AG04449 (cell line): Measurements from ENCODE around the gene FBXL20.
"Not testable (repeated sequence)": the region's sequence is repeated elsewhere in the genome, so short reads cannot be mapped to it uniquely, and the experiment has no call there.

ENCODE experiments used
- CTCF ChIA-PET: fragments of 350-600 bp; formaldehyde crosslinking; extraction: SDS; loops from one replicate; lab custom pipeline; 2021; ENCODE audit warnings: antibody characterized with exemption; lab: Yijun Ruan, JAX
- POLR2A ChIA-PET: fragments of 400-600, 350-600 bp; formaldehyde crosslinking; extraction: SDS; loops from one replicate; lab custom pipeline; 2020; ENCODE audit warnings: antibody characterized with exemption, inconsistent platforms; lab: Yijun Ruan, JAX
- DNase-seq: peaks from one replicate; pipeline ENCODE4 v3.0.0-alpha.2; 2010; ENCODE audit warnings: low read depth, low spot score
- H3K4me3 ChIP-seq: 2 replicates; pipeline ENCODE4 v1.5.1; 2011; ENCODE audit warnings: low read depth, mild to moderate bottlenecking, control low read depth, low read length
- CTCF ChIP-seq: IDR thresholded peaks from one replicate; pipeline ENCODE4 v1.5.1; 2011; ENCODE audit warnings: mild to moderate bottlenecking, moderate library complexity, low read length, control low read depth, inconsistent platforms; ENCODE audit not compliant: insufficient read depth; ENCODE audit errors: missing control alignments

FBXL20 gene

GRCh38 chr17:39401412-39402243 lies at the start of gene FBXL20:
TSS of gene FBXL20 (minus strand) at chr17:39401626. CDS start at chr17:39401402, 224 bp downstream.
- ChIA-PET CTCF (interaction anchor here (1.1 to 1.4 kb wide), 3 partner anchors 62 to 156 kb away, joined by 3 read pairs; no protein-coding TSS in a partner anchor), POLR2A (interaction anchor here (0.6 to 0.8 kb wide), 2 partner anchors 121 to 1246 kb away, joined by 3 to 4 read pairs; partner anchors contain the start of gene SMARCE1)
- no peak for TF ChIP-seq CTCF
- H3K4me3 ChIP-seq: peak within 1 kb of the TSS; percentile 84
- DNase-seq: peak; percentile 9

GRCh38 chr17:39450847-39451581 lies 49.6 kb upstream of the FBXL20 start, which contains the start of gene MED1:
TSS of gene MED1 (minus strand) at chr17:39451263. CDS start at chr17:39451062, 201 bp downstream.
- TF ChIP-seq CTCF: no peak
- peak within 1 kb of the TSS; percentile 98 for H3K4me3 ChIP-seq
- ChIA-PET POLR2A (interaction anchor here (0.7 to 4.6 kb wide), 4 partner anchors 11 to 893 kb away, joined by 3 to 43 read pairs (median 3); partner anchors contain the start of gene CDK12), CTCF (interaction anchor here (0.7 to 1.5 kb wide), 3 partner anchors 11 to 180 kb away, joined by 3 to 10 read pairs (median 5); partner anchors contain the start of gene CDK12)
- peak; percentile 84 for DNase-seq

DNA sequence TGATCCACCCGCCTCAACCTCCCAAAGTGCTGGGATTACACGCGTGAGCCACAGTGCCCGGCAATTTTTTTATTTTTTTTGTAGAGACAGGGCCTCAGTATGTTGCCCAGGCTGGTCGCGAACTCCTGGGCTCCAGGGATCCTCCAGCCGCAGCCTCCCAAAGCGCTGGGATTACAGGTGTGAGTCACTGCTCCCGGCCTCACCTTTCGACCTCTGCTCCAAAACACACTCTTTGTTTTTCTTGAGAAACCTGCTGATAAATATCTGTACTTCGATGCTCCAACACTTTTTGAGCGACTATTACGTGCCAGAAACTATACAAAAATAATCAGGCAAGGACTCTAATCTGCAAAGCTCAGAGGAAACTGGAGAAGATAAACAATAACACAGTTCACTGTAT lies 48.6 kb upstream of the FBXL20 start:
- CTCF ChIA-PET: interaction anchor here (0.9 to 1.5 kb wide), 2 partner anchors 12 to 205 kb away, joined by 3 to 10 read pairs; partner anchors contain the start of gene CDK12
- no peak for DNase-seq
- H3K4me3 ChIP-seq: peak overlapping the region; percentile 98
- TF ChIP-seq CTCF: no peak
- POLR2A ChIA-PET: interaction anchor here (4.6 kb wide), 1 partner anchor 12 kb away, joined by 43 read pairs; the partner anchor contains the start of gene CDK12

- no peak for TF ChIP-seq CTCF
- H3K4me3 ChIP-seq: no peak overlapping the region
- DNase-seq: no peak
- POLR2A ChIA-PET: no interaction called here
- CTCF ChIA-PET: no interaction called here
These were observed 46.1 kb upstream of the FBXL20 start for GRCh38 chr17:39447561-39447960.

DNA sequence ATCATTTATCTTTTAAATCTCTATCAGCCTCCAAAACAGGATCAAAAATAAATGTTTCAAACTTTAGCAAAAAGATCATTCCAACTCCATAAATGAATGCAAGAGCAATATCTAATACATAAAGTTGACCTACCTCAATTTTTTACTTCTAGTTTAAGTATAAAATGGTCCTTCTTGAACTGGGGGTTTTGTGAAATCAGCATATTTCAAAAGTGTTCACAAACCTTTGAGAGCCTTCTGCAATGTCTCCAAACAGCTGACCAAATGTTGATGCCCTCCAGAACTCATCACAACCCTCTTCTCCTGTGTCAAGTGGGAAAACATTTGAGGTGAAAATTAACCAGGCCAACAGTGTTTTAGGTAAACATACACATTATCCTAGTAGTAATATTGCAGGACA lies 41.9 kb upstream of the FBXL20 start:
- DNase-seq: no peak
- no peak overlapping the region for H3K4me3 ChIP-seq
- ChIA-PET CTCF (no interaction called here), POLR2A (no interaction called here)
- TF ChIP-seq CTCF: no peak

- DNase-seq, H3K4me3 ChIP-seq, POLR2A ChIA-PET: not testable (repeated sequence)
- CTCF ChIA-PET: interaction anchor here (1.0 kb wide), 1 partner anchor 169 kb away, joined by 3 read pairs; no protein-coding TSS in a partner anchor
These were observed 38.4 kb upstream of the FBXL20 start for GRCh38 chr17:39439868-39440267.
